Natural killer cell treated with Interleukin-12 subunit alpha and Interleukin-12 subunit beta and Interleukin-15 and Interleukin-18, amount 100 ng/mL, for 72 hours (primary cell): ENCODE measurements around the gene CTTN. TPM values are rescaled to one million over a fixed set of nuclear protein-coding genes. Genes with fewer than 3 reads are reported as not detected.

ENCODE experiments used
- ATAC-seq, 2 donors: fragments of 150-1000 bp; cut with Tn5 transposase in 1 of 2; sonication (Bioruptor Pico), chemical (Tn5 transposase) in 1 of 2; 2 replicates each; pipeline ENCODE4 v1.10.0; 2021
- DNase-seq: peaks from one replicate; pipeline ENCODE4 v3.0.0; 2022; ENCODE audit warnings: low spot score
- H3K27ac Mint-ChIP-seq, 2 donors: 1 replicate in 1 of 2; 2 replicates in 1 of 2; pipeline ENCODE4 v1.8.0; 2022; ENCODE audit warnings: mixed read lengths in 2 of 2, mild to moderate bottlenecking in 1 of 2, moderate library complexity in 1 of 2
- H3K27me3 Mint-ChIP-seq, 2 donors: 1 replicate in 1 of 2; 2 replicates in 1 of 2; pipeline ENCODE4 v1.8.0; 2022; ENCODE audit warnings: mixed read lengths in 2 of 2
- H3K36me3 Mint-ChIP-seq: one replicate; pipeline ENCODE4 v1.8.0; 2022; ENCODE audit warnings: mixed read lengths
- H3K4me1 Mint-ChIP-seq, 2 donors: 1 replicate in 1 of 2; 2 replicates in 1 of 2; pipeline ENCODE4 v1.8.0; 2022; ENCODE audit warnings: low read depth in 2 of 2, mixed read lengths in 2 of 2, mild to moderate bottlenecking in 1 of 2
- H3K4me3 Mint-ChIP-seq: one replicate; pipeline ENCODE4 v1.8.0; 2022; ENCODE audit warnings: mixed read lengths
- H3K9me3 Mint-ChIP-seq: 2 replicates; pipeline ENCODE4 v1.8.0; 2022; ENCODE audit warnings: mixed read lengths
- total RNA-seq, 2 donors: library from RNA; stranded (reverse); gene quantifications; one replicate each; pipeline ENCODE4 v1.2.3, GENCODE V29; 2022

CTTN gene
- total RNA-seq, 2 donors from 2014 or later, result 1.8 to 2.6 TPM

DNA sequence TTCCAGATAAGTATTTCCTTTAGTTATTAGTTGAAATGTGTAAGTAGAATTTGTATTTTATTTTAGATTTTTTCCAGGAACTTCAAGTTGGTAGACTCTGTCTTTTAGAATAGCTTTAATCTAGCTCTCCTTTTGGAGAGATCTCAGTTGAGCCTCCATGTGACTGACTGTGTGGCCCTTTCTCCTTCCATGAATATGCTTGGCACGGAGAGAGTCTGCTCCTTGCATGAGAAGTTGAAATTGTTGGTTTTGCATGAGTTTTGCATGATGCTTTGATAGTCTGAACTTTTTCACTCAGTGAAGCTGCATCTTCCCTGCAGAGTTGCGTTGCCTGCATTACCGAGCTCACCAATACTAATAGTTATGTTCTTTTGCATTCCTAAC is 32.8 kb upstream of the CTTN start:
- H3K9me3 Mint-ChIP-seq, result no peaks in the 10 kb centered on the region
- peak overlapping the region; percentile 52 to 83 for H3K27ac Mint-ChIP-seq
- peaks cover 24 to 27% of the 10 kb centered on the region in 2 donors for H3K4me1 Mint-ChIP-seq
- H3K36me3 Mint-ChIP-seq, result peaks cover 5% of the 10 kb centered on the region
- no peak for DNase-seq
- peak overlapping the region; percentile 78 for H3K4me3 Mint-ChIP-seq
- ATAC-seq, result no peak
- H3K27me3 Mint-ChIP-seq, result peaks cover 0 to 11% of the 10 kb centered on the region in 2 donors

DNA sequence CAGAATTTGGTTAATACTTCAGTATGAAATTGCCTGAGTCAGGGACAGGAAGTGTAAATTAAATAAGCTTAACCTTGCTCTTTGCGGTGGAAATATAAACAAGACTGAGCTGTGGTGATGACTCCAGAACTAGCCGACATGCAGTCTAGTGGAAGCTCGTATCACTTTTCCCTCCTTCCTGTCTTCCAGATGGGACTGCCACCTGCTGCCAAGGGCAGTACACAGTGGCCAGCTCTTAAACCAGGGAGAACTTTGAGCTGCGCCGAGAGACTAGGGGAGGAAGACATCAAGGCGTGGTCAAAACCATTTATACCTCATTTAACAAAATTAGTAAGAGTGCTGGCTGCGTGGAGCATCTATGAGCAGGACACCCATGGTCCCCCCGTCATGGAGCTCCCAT is 31.3 kb upstream of the CTTN start:
- Mint-ChIP-seq H3K36me3 (peaks cover 10% of the 10 kb centered on the region), H3K4me1 (peaks cover 27 to 33% of the 10 kb centered on the region in 2 donors), H3K4me3 (peak overlapping the region; percentile 18), H3K9me3 (peaks cover 5% of the 10 kb centered on the region), H3K27me3 (peaks cover 0 to 13% of the 10 kb centered on the region in 2 donors), H3K27ac (no peak overlapping the region)
- no peak for DNase-seq
- no peak for ATAC-seq

DNA sequence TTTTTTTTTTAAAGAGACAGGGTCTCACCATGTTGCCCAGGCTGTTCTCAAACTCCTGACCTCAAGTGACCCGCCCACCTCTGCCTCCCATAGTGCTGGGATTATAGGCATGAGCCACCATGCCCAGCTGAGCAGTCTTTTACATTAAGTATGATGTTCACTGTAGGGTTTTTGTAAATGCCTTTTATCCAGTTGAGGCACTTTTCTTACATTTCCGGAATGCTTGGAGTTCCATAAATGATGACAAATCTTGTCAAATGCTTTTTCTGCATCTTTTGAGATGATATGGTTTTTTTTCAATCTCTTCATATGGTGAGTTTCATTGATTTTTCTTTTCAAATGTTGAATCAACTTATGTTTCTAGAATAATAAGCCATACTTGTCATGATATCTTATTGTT is 29.4 kb upstream of the CTTN start:
- DNase-seq, result no peak
- Mint-ChIP-seq H3K36me3 (peaks cover 15% of the 10 kb centered on the region), H3K27ac (no peak overlapping the region), H3K9me3 (peaks cover 5% of the 10 kb centered on the region), H3K27me3 (peaks cover 0 to 11% of the 10 kb centered on the region in 2 donors), H3K4me1 (peaks cover 25 to 33% of the 10 kb centered on the region in 2 donors), H3K4me3 (no peak overlapping the region)
- no peak for ATAC-seq

DNA sequence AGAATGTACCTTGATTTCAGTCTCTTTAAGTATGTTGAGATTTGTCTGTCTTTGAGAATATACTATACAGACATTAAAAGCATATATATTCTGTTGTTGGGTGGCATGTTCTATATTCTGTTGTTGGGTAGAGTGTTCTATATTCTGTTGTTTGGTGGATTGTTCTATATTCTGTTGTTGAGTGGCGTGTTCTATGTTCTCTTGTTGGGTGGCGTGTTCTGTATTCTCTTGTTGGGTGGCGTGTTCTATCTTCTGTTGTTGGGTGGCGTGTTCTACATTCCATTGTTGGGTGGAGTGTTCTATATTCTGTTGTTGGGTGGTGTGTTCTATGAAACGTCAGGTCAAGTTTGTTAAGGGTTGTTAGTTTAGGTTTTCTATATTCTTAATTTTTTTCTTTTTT is 27.1 kb upstream of the CTTN start:
- H3K36me3 Mint-ChIP-seq, result peaks cover 15% of the 10 kb centered on the region
- H3K27ac Mint-ChIP-seq, result no peak overlapping the region
- no peak overlapping the region for H3K4me3 Mint-ChIP-seq
- ATAC-seq, result peak; percentile 48 to 62
- no peak for DNase-seq
- peaks cover 5% of the 10 kb centered on the region for H3K9me3 Mint-ChIP-seq
- H3K27me3 Mint-ChIP-seq, result peaks cover 0 to 4% of the 10 kb centered on the region in 2 donors
- H3K4me1 Mint-ChIP-seq, result peaks cover 9 to 14% of the 10 kb centered on the region in 2 donors

DNA sequence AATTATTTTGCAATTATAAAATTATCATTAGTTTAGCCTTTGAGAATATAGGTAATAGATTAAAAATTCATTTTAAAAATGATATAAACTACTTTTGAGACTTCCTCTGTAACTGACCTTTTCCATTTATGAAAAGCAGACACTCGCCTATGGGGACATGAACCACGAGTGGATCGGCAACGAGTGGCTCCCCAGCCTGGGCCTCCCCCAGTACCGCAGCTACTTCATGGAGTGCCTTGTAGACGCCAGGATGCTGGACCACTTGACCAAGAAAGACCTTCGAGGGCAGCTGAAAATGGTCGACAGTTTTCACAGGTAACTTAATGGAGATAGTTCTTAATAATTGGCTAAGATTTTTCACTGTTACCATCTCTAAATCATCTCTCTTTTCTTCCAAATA is 26.3 kb upstream of the CTTN start:
- peaks cover 5% of the 10 kb centered on the region for H3K9me3 Mint-ChIP-seq
- H3K36me3 Mint-ChIP-seq, result peaks cover 15% of the 10 kb centered on the region
- peaks cover 5 to 8% of the 10 kb centered on the region in 2 donors for H3K4me1 Mint-ChIP-seq
- ATAC-seq (no peak), DNase-seq (no peak)
- no peak overlapping the region for H3K4me3 Mint-ChIP-seq
- H3K27ac Mint-ChIP-seq, result no peak overlapping the region
- peaks cover 0 to 4% of the 10 kb centered on the region in 2 donors for H3K27me3 Mint-ChIP-seq

DNA sequence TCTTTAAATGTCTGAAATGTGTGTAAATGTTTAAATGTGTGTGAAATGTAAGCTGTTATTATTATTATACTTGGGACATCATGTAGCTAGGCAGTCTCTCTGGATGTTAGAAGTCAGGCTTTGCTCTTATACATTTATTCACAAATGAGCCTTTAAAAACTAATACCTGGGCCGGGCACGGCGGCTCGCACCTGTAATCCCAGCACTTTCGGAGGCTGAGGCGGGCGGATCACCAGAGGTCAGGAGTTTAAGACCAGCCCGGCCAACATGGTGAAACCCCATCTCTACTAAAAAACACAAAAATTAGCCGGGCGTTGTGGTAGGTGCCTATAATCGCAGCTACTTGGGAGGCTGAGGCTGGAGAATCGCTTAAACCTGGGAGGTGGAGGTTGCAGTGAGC is 21.7 kb upstream of the CTTN start:
- Mint-ChIP-seq H3K36me3 (peaks cover 8% of the 10 kb centered on the region), H3K4me1 (no peaks in the 10 kb centered on the region), H3K4me3 (no peak overlapping the region), H3K27me3 (no peaks in the 10 kb centered on the region), H3K9me3 (no peaks in the 10 kb centered on the region), H3K27ac (no peak overlapping the region)
- DNase-seq (no peak), ATAC-seq (no peak)

DNA sequence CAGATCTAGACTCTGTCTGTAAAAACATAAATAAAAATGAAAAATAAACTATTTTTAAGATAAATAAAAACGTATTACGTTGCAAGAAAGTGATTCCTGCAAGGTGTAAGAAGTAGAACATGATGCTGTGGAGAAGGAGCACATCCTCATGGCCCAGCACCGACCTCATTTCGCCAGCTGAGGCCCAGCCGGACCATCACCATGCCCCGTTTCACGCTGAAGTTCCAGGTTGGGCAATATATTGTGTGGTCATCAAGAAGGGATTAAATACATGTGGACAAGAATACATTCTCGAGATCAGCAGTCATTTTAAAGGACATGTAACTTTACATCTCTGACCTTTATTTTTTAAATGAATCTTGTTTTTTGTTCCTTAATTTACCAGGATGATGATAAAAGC is 20.7 kb upstream of the CTTN start:
- H3K27ac Mint-ChIP-seq, result no peak overlapping the region
- no peak overlapping the region for H3K4me3 Mint-ChIP-seq
- DNase-seq, result no peak
- peaks cover 1% of the 10 kb centered on the region for H3K36me3 Mint-ChIP-seq
- H3K4me1 Mint-ChIP-seq, result no peaks in the 10 kb centered on the region
- H3K9me3 Mint-ChIP-seq, result no peaks in the 10 kb centered on the region
- ATAC-seq, result no peak
- H3K27me3 Mint-ChIP-seq, result no peaks in the 10 kb centered on the region

DNA sequence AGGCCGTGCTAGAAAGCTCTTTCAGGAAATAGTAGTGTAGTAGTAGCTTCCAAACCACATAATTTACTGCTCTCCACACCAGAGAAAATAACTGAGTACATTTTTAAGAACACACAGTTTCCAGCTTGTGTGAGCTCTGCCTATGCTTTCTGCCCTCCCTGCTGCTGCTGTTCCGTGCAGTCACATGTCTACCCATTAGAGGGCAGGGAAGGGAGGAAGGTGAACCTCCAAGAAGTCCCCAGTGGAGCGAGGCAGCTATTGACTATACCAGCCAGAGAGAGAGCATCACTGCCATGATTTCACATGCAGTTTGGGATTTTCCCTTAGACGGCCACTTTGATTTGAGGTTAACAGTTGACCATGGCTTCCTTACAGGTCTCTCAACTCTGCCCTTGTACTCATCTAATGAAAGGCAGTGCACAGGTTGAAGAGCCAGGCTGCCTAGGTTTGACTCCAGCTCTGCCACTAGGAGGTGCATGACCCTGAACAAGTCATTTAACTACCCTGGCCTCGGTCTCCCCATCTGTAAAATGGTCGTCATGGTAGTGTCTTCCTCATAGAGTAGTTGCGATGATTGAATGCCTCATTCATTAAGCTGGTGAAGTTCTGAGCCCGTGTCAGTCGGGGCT is 19.7 kb upstream of the CTTN start:
- no peaks in the 10 kb centered on the region for H3K36me3 Mint-ChIP-seq
- ATAC-seq, result peak in 1 of 2 donors; percentile 52
- no peaks in the 10 kb centered on the region for H3K27me3 Mint-ChIP-seq

DNA sequence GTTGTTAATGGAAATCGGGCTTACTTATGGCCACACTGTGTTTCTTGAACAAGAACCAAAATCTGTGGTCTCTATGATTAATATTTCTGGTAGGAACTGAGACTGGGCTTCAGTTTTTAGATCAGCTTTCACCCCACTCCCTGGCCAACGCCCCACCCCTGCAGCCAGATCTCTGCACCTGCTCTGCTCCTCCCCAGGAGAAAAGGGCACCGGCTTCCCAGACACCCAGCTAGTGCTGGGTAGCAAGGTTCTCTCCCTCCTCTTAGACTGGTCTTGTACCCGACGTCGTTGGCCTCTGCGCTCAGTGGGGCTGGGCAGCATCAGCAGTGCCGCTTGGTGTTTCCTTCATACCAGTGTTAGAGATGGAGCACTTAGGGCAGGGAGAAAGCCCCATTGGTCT is 17.0 kb upstream of the CTTN start:
- H3K4me3 Mint-ChIP-seq, result no peak overlapping the region
- no peak overlapping the region for H3K27ac Mint-ChIP-seq
- peaks cover 0 to 3% of the 10 kb centered on the region in 2 donors for H3K4me1 Mint-ChIP-seq
- no peak for ATAC-seq
- H3K36me3 Mint-ChIP-seq, result peaks cover 6% of the 10 kb centered on the region
- no peaks in the 10 kb centered on the region for H3K9me3 Mint-ChIP-seq
- H3K27me3 Mint-ChIP-seq, result no peaks in the 10 kb centered on the region
- no peak for DNase-seq

More for the DNA sequence above, 19.7 kb upstream of the CTTN start:
- no peaks in the 10 kb centered on the region for H3K4me1 Mint-ChIP-seq
- no peak overlapping the region for H3K27ac Mint-ChIP-seq
- no peak for DNase-seq
- no peaks in the 10 kb centered on the region for H3K9me3 Mint-ChIP-seq
- H3K4me3 Mint-ChIP-seq, result no peak overlapping the region

DNA sequence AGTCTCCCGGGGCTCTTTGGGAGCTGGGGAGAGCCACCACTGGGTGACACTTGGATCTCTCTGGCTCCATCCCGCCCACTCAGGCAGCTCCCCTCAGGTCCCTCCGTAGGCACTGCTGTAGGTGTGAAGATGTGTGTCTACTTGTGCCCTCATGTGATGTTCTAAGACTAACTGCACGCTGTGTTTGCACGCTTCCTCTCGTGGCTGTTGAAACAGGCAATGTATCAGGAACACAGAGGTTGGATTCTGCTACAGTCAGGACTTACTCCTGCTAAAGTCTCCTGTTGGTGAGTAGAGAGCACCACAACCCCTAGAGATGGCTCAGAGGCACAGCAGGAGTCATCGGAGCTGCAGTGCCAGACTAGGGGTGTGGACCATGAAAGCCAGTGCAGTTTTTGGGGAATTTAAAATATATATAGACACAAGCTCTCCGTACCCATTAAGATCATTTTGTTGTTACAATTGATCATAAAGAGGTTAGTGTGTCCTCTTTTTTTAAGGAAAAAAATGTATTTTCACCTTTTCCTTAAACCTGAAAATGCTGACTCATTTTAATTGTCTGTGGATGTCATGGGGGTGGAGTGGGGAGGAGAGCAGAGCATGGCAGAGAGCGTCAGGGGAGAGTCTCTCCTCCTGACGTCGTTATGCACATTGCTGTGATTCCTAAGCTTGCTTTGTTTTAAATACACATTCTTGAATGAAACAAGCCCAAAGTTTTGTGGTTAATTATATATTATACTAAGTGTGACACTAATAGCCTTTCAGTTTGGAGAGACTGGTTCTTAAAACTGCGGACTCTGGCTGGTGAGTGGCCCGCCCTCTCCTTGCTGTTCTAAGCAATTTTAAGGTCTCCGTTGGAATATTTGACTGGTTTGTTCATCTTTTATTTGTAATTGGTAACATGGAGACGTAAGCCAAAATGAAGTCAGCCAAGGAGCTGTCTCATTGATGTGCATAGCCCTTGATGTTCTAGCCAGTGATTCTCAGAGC is 16.2 kb upstream of the CTTN start:
- H3K9me3 Mint-ChIP-seq, result no peaks in the 10 kb centered on the region
- H3K4me1 Mint-ChIP-seq, result peaks cover 0 to 3% of the 10 kb centered on the region in 2 donors
- no peak overlapping the region for H3K27ac Mint-ChIP-seq
- H3K36me3 Mint-ChIP-seq, result peaks cover 6% of the 10 kb centered on the region
- H3K4me3 Mint-ChIP-seq, result no peak overlapping the region
- DNase-seq (no peak), ATAC-seq (no peak)
- no peaks in the 10 kb centered on the region for H3K27me3 Mint-ChIP-seq

DNA sequence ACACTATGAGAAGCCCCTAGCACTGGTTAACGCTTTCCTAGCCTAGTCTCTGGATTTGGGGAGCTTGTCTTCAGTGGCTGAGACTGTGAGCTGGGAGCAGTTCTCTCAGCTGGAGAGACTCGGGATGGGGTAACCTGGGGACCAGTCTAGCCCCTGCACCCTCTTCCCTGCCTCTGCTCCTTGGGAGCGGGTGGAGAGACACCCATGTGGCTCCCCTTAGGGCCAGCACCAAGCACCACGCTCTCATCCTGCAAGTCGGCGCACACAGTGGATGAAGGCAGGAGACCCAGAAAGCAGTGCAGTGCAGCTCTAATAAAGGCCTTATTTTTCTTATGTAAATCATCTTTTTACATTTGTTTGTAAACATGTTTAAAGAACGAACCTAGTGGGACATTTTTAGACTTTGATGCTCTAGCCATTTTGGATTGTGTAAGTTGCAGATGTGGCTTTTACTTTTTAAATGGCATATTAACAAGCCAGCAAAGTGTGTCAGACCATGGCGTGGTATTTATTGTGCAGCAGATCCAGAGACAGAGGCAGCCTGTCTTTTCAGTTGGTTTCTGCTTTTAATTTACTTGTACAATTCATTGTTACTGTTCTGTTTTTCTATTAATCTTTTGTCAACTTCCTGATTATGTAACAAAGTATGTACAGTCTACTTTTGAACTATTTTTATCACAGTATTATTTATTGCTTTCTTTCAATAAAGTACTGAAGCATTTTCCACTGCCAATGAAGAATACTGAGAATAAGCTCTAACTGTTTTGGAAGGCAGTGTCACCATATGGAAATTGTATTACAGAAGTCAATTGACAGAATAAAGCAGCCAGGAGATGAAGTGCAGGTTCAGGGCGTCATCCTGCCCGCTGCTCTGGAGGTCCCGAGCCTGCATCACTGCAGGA is 14.4 kb upstream of the CTTN start:
- no peak overlapping the region for H3K4me3 Mint-ChIP-seq
- DNase-seq (no peak), ATAC-seq (no peak)
- H3K27me3 Mint-ChIP-seq, result peaks cover 6 to 10% of the 10 kb centered on the region in 2 donors
- no peaks in the 10 kb centered on the region for H3K9me3 Mint-ChIP-seq
- H3K36me3 Mint-ChIP-seq, result peaks cover 6% of the 10 kb centered on the region
- H3K27ac Mint-ChIP-seq, result no peak overlapping the region
- peaks cover 0 to 3% of the 10 kb centered on the region in 2 donors for H3K4me1 Mint-ChIP-seq

DNA sequence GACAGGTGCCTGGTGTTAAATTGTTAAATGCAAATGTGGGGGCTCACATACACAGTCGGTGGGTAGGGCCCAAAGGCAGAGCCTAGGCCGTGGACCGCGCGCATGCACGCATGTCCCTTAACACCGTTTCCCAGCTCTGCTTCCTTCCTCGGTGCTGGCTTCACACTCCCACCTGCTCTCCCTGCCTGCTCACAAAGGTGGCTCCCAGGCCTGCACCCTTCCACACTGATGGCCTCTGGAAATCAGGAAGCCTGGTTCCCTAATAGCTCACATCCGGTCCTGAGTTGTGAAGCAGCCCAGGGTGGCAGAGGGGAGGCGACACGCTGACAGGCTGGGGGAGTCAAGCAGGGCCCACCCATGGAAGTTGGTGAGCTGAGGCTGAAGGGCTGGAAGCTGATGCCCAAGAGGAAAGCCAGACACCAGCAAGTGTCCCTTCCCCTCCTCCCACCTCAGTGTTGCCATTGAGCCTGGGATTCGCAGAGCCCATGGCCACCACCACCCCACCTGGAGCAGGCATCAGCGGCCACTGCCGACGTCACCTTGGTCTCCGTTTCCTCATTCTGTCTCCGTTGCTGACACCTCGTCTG is 13.7 kb upstream of the CTTN start:
- Mint-ChIP-seq H3K4me1 (peaks cover 0 to 3% of the 10 kb centered on the region in 2 donors), H3K27ac (no peak overlapping the region), H3K36me3 (peaks cover 6% of the 10 kb centered on the region), H3K27me3 (peaks cover 12 to 15% of the 10 kb centered on the region in 2 donors), H3K4me3 (no peak overlapping the region), H3K9me3 (no peaks in the 10 kb centered on the region)
- ATAC-seq, result no peak
- DNase-seq, result no peak

DNA sequence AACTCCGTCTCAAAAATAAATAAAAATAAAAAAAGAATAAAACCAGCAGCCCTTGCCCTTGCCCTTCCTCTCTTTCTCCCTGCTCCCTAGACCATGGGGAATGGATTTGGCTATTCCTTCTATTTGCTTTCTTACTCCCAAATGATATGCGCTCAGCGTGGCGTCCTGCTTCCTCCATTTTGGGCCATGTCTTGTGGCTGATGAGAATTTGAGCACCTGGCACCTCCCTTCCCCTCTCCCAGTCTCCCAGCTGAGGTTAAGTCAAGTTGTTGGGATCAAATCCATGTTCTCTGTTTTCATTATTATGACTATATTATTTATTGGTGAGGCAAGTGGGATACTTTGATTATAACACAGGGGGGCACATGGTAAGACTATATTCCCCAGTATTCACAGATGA is 10.8 kb upstream of the CTTN start:
- no peak overlapping the region for H3K4me3 Mint-ChIP-seq

More for the DNA sequence above, 10.8 kb upstream of the CTTN start:
- Mint-ChIP-seq H3K27ac (no peak overlapping the region), H3K27me3 (peaks cover 31 to 32% of the 10 kb centered on the region in 2 donors), H3K9me3 (no peaks in the 10 kb centered on the region), H3K36me3 (peaks cover 6% of the 10 kb centered on the region), H3K4me1 (peaks cover 0 to 3% of the 10 kb centered on the region in 2 donors)
- ATAC-seq (no peak), DNase-seq (no peak)
